ENCODE results near the gene ZNF217. TPM values are rescaled to one million over a fixed set of nuclear protein-coding genes. Genes with fewer than 3 reads are reported as not detected.
A peak's percentile ranks its signal among the peaks of the same experiment; 100 is the strongest.

Gene ZNF217
- total and polyA plus RNA-seq, 9 of the 15 experiments (the other 6 are each of a cell fraction or from before 2014, with no cell fraction given), result 3.0 to 41.8 (median 16.8) TPM

- peak in 1 of 2 experiments; percentile 83; a peak in 1 of 4 replicates for TF ChIP-seq BCLAF1 (IDR thresholded peaks at IDR 0.05; ENCODE audit: borderline replicate concordance in 1 of 2, control insufficient read depth in 1 of 2, low read depth in 2 of 2, low read length in 1 of 2)
- TF ChIP-seq FOSL1 (tag; conservative IDR thresholded peaks at IDR 0.05), result no peak
- TF ChIP-seq ZNF12 (CRISPR knock-in tag; IDR thresholded peaks at IDR 0.05), result no peak
- TF ChIP-seq ZNF561 (CRISPR knock-in tag; conservative IDR thresholded peaks at IDR 0.05), result no peak
- TF ChIP-seq ILK (tag; IDR thresholded peaks at IDR 0.05; ENCODE audit: borderline replicate concordance, low read depth), result no peak
- TF ChIP-seq HOMEZ (CRISPR knock-in tag; IDR thresholded peaks at IDR 0.05), result no peak
- 0 out of 2 replicates have a peak, but pooled peaks have one; percentile 30 for TF ChIP-seq CREB3 (tag; conservative IDR thresholded peaks at IDR 0.05; ENCODE audit: low read depth)
- TF ChIP-seq ZNF586 (CRISPR knock-in tag; conservative IDR thresholded peaks at IDR 0.05), result no peak
- 0 out of 2 replicates have a peak, but pooled peaks have one; percentile 27 for TF ChIP-seq TAF7 (tag; IDR thresholded peaks at IDR 0.05)
- TF ChIP-seq ZNF57 (CRISPR knock-in tag; IDR thresholded peaks at IDR 0.05), result no peak
- peak in 1 of 2 experiments; percentile 53; a peak in 1 of 4 replicates for TF ChIP-seq FOXA3 (CRISPR knock-in tag; conservative IDR thresholded peaks at IDR 0.05 in 1 of 2, IDR thresholded peaks at IDR 0.05 in 1 of 2)
- no peak for TF ChIP-seq HOXB6 (CRISPR knock-in tag; IDR thresholded peaks at IDR 0.05; ENCODE audit: borderline replicate concordance)
- TF ChIP-seq SMARCA4 (IDR thresholded peaks at IDR 0.05), result no peak
- no peak for TF ChIP-seq MIER1 (IDR thresholded peaks at IDR 0.05; ENCODE audit: low read depth)
- no peak for TF ChIP-seq TCF3 (CRISPR knock-in tag; IDR thresholded peaks at IDR 0.05)
- peak in 1 of 2 experiments; percentile 40 for TF ChIP-seq E2F6 (IDR thresholded peaks at IDR 0.05; ENCODE audit: borderline replicate concordance in 1 of 2, extremely low read depth in 1 of 2, insufficient read depth in 1 of 2, insufficient read length in 1 of 2, low read depth in 1 of 2, low read length in 1 of 2, poor library complexity in 1 of 2, severe bottlenecking in 1 of 2)
- TF ChIP-seq SMC3 (conservative IDR thresholded peaks at IDR 0.05; ENCODE audit: insufficient read depth, low read depth, low read length), result no peak
Observed at GRCh38 chr20:53609491-53610445, 16.1 kb upstream of the ZNF217 start (continued).
